Frontal cortex (tissue), 4 donors: ENCODE data around the gene ARHGAP26. TPM values are rescaled to one million over a fixed set of nuclear protein-coding genes. Genes with fewer than 3 reads are reported as not detected.

Experiments
- DNase-seq, 2 donors: peaks; one replicate each; pipeline ENCODE4 v3.0.0; 2012; ENCODE audit warnings: low spot score in 2 of 2
- FAIRE-seq: peaks from 2 replicates; lab custom pipeline; 2012; peaks lifted over from hg19 to GRCh38; lab: Jason Lieb, UNC
- total RNA-seq: library from RNA; depleted of rRNA; stranded (reverse); fragments of >200 nt; gene quantifications from one replicate; pipeline ENCODE4 v1.2.3, GENCODE V29; 2014
- donor health status: control.
- donor health status: control.
- donor health status: control.

Gene ARHGAP26
- total RNA-seq, 1 donor from 2014 or later = 7.3 TPM

DNA sequence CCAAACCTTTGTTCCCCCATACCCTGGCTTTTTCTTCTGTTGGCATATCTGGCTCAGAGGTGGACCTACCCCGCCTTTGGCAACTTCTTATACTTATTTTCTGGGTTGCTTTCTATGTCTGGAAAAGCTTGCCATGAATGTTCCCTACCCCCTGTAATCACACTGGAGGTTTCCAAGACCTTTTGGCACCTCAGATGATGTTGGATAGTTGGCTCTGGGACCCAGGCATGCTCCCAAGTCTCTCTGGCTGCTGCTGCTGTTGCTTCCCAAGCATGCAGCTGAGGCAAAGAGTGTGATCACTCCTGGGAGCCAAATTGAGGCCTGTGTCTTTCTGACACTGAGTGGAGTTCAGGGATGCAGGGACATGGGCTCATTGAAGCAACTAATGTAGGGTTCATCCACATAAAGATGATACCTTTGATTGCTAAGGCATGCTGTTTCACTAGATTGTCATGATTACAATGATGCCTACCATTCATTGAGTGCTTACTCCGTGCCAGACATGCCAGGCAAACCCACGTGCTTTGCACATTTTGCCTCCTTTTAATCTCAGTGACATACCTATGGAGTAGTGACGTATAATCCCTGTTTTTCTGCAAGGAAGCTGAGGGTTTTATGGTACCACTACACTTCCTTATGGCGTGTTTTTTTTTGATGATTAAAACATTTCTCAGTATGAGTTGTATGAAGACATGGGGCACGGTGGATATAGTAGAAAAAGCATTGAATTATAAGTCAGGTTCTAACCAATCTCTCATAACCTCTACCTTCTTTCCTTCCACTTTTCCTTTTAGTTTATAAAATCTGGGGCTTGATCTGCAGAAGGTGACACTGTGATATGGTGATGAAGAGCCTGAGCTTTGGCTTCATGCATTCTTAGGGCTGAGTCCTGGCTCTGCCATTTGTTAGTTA is 73.1 kb downstream of the ARHGAP26 start:
- DNase-seq (no peak), FAIRE-seq (no peak)

DNA sequence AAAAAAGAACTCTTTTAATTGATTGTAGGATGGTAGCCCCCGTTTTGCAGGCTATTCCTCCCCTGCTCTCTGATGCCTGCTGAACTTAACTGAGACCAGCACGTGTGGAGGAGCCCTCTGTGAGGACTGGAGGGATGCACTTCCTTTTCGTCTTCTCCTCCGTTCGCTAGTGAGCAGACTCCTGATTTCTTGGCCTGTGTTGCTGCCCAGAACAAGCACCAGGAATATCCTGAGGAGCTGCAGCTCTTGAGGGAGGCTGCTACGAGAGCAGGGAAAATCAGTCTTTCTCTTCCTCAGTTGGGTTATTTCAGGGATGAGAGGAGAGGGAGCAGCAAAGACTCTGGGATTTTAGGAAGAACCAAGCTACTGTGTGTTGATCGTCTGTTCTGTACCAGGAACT is 74.7 kb downstream of the ARHGAP26 start:
- DNase-seq (no peak), FAIRE-seq (no peak)

DNA sequence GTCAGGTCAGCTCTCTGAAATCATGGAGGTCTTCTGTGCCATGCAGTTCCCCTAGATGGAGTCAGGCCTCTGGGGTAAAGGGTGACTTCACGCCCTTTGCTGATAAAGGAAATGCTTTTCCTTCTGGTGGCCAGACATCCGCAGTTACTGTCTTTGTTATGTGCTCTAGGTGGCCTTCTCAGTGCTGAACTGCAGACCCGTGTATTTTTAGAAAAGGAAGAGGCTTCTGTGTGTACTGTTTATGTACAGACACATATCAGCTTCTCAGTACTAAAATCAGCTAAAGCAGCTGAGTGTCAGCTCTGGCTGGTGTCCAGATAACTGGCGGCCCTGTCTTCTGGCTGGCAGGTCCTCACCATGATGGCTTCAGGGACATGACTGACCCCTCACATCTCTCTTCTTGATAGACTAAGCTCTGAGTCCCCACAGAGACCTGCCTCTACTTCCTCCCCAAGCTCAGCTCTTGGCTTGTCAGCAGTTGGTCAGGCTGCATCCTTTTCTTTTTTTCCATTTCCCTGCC is 75.3 kb downstream of the ARHGAP26 start:
- DNase-seq (no peak), FAIRE-seq (no peak)

DNA sequence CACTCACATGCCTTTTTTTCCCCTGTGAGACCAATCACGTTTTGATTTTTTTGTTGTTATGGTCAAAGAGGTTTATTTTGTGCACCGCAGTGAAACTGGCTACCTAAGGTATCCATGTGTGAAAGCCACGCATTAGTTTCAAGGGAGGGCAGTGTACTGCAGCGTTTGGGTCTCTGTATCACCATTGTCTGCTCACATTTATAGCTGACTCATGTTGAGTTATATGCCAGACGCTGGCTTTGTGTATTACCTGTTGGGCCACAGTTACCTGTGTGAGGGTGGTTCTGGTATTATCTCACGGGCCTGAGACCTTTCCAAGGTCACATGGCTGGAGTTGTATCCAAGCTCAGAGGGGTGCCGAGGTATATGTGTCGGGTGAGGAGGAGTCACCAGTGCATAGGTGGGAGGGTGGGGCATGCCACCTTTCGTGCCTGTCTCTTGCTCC is 75.8 kb downstream of the ARHGAP26 start:
- FAIRE-seq (no peak), DNase-seq (no peak)

DNA sequence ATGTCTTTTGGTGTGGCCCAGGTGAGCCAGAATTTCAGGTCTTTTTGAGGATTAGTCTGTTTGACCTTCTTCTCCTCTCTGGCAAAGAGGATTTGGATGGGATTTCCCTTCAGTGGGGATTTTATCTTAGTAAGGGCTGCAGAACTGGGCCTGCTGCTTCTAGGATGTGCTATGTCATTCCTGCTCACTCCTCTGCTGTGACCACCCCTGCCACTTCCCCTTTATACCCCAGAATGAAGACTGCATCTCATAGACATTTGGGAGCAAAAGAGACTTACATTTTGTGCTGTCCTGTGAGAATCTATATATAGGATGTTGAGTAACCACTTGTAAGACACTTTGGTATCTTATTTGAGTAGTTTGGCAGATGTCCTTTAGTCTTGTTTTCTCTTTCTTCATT is 76.2 kb downstream of the ARHGAP26 start:
- no peak for FAIRE-seq
- DNase-seq = no peak

DNA sequence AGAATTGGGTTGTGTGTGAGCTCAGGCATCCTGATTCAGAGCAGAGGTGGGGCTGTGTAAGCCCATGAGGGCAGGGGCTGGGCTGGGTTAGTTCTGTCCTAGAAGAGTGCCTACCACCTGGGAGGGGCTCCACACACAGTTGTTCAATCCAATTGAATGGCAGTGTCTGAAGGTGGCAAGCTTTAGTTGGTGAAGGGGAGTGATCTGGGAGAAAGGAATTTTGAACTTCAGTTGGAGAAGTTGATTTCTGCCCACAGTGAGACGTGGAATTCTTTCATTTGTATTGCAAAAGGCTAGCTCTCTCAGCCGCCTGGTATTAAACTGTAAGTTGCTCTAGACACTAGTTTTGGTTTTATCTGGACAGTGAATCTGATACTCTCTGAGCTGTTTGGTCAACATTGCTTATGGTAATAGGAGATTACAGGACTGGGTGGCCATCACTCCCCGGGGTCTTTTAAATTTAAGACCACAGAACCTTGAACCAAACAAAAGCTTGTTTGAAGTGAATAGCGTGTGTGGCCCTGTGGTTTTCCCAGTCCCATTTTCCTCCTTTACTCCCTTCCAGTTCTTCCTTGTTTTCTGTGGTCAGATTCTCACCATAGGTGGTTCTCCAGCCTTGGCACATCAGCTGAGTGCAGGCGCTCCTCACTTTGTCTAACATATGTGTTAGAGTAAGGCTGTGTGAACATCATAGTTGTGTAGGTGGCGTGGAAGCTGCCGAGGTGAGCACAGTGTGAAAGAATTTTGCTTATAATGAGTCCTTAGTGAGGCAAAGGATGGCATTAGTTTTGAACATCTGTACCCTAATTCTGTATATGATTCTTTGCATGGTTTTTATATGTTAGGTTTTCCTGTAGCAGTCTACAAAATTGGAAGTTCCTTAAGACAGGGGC is 78.0 kb downstream of the ARHGAP26 start:
- FAIRE-seq (no peak), DNase-seq (no peak)

DNA sequence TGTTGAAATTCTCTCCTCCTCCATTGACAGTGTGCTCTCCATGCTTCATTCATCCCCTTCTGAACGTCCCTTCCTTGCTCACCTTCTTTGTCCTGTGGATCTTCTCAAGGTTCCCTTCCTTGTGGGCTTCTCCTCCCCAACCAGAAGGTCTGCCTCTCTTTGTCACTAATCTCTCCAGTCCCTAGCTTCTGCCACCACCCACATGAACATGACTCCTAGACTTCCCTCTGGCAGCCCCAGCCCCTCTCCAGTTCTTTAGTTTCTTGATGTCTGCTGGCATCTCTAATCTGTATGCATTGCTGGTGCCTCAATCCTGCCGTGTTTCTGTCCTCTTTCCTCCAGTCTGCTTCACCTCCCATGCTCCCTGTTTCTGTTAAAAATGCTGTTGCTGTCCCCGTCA is 79.3 kb downstream of the ARHGAP26 start:
- no peak for FAIRE-seq
- DNase-seq = no peak

DNA sequence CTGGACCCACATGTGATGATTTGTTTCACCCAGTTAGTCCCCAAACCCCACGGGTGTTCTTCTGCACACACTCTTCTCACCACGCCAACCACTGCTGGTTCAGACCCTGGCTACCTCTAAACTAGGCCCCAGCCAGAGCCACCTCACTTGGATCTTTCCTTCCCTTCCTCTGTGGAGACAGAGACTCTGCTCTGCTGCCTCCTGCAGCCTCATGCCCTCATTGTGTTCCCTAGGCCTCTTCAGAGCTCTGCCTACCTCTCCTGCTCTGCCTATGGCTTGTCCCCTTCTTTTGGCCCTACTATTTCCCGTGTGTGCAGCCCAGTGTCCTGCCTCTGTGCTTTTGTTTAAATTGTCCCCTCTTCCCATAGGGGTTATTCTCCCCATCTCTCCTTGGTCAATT is 79.7 kb downstream of the ARHGAP26 start:
- DNase-seq (no peak), FAIRE-seq (no peak)

DNA sequence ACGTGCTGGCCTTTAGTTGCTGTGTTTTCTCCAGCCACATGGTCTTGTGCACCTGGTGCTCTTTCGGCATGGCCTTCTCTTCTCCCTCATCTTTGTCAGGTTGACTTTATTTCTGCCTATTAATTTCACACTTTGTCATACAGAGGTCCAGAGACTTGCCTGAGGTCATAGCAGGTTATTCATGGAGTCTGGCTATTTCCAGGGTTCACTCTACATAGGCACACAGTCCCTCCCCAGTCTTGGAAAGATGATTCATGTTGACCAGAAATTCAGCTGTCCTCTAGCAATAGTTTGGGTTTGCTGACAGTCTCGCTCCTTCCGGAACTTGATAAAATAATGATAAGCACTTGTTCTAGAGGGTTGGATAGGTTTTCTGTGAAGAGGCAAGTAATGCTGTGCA is 81.6 kb downstream of the ARHGAP26 start:
- FAIRE-seq = no peak
- DNase-seq = no peak

DNA sequence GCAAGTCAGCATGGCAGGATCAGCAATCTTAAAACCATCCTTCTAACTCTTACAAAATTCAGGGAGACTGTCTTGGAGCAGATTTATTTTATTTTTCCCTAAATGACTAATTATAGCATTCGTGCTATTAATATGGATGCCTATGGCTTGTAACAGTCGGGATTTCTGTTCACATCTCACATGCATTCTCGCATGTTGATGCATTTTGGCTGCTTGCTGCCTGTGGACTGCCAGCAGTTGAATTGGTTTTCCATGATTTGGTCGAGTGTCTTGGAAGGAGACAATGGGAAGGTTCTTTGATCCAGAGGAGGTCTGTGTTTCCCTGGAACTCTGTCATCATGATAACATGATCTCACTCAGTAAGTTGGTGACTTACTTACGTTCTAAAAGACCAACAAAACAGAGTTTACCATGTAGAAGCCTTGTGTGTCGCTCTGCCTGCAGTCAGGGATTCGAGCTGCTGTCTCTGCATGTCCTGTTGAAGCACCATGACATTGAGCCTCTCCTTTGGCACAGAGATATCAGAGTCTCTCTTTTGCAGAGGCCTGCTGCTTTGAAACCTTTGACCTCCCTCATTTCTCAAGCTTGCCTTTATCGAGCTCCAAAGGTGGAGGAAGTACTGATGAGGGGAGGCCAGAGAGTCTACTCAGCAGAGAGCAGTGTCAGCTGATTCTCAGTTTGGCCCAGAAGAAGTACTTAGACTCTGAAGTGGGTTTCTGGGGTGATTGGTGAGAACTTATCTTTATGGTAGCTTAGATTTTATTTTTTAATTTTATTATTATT is 82.4 kb downstream of the ARHGAP26 start:
- FAIRE-seq (no peak), DNase-seq (no peak)

DNA sequence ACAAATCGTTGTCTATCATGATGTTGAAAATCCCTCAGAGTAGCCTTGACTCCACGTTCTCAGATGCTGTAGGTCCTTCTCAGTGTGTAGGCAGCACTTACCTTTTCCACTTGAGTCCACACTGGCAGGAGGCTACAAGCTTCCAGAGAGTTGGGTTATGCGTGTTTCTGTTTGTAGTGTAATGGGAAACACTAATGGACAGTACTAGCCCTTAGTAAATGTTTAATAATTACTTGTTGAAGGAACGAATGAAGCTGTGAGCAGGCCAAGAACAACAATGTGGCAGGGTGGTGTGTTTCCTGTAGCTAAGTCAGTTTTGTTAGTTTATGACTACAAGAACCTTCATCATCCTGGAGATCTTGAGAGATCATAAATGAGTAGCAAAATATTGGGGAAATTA is 83.5 kb downstream of the ARHGAP26 start:
- DNase-seq (no peak), FAIRE-seq (no peak)

DNA sequence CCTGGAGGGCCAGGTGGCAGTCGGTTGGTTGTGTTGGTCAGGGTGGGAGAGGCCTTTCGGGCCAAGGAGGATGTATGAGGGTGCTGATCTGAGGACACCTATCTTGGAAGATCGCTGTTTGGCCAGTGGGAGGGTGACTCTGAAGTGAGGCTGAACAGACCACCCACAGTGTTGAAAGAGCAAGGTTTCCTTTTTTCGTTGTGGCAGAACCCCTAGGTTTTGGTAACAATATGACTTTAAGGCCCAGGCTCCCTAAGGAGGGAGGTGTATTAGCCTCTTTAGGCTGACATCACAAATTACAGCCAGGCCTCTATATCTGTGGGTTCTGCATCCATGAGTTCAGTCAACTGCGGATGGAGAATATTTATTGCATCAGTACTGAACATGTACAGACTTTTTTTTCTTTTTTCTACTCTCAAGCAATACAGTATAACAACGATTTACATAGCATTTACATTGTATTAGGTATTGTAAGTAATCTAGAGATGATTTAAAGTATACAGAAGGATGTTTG is 86.1 kb downstream of the ARHGAP26 start:
- FAIRE-seq (no peak), DNase-seq (no peak)

DNA sequence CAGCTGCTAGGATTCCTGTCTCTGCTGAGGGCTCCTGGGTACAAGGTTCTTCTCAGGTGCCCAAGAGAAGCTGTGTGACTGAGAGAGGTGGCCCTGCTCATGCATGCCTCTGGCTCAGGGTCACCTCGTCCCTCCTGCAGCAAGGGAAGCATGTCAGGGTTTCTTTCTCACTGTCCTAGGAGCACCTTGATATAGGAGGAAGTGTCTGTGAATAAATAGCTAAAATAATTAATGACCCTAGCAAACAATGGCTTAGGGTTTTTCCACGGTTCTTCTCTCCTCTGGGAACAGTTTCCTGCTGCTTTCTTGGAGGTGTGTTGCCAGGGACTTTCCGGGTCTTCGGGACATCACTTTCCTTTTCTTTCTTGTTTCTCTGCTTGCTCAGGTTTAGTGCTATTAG is 87.2 kb downstream of the ARHGAP26 start:
- FAIRE-seq (no peak), DNase-seq (no peak)

DNA sequence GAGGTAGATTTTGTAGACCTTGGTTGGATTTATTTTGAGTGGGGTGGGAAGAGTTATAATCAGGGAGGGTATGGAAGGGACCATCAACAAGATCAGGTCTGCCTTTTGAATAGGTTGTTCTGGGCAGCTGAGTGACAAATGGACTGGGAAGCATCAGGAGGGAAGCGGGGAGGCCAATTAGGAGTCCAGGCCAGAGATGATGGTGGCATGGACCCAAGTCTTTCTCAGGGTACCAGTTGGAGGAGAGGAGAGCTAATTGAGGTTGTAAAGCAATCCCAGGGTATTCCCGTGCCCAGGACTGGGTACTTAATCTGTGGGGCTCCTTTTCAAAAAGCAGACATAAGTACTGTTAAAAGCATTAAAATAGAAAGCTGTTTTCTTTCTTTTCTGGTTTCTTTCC is 88.9 kb downstream of the ARHGAP26 start:
- FAIRE-seq (no peak), DNase-seq (no peak)

DNA sequence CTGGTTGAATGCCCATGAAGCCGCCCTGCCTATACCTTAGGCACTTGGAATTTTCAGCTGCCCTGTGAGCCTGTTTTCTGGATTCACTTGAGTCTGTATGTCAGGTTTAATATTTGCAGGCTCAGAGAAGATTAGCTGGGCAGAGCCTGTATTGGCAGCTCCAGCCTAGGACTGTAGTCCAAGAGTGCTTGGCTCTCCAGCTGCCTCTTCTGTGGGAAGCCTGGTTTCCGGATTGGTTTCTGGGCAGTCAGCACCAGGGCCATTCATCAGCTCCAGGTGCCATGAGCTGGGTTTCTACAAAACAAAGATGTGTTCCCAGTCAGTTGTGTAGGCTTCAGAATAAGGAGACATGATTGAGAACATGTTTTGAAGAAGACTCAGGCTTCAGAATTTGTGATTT is 90.1 kb downstream of the ARHGAP26 start:
- no peak for DNase-seq
- no peak for FAIRE-seq

DNA sequence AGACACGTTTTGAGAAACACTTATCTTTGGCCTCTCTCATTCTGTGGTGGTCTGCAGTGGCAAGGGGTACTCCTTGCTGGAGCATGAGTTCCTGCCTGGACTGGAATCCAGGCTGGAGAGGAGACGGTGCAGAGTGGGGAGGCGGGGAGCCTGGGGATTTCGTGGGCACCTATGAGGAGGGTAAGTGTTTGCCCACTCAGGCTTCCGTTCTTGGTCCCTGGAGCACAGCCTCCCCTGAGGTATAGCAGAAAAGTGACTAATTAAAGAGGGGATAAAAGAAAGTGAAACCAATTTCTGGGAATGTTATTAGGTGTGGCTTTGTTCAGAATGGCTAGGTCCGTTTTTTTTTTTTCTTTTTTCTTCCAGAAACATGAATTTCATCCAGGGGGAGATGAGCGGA is 90.8 kb downstream of the ARHGAP26 start:
- DNase-seq (no peak), FAIRE-seq (no peak)

DNA sequence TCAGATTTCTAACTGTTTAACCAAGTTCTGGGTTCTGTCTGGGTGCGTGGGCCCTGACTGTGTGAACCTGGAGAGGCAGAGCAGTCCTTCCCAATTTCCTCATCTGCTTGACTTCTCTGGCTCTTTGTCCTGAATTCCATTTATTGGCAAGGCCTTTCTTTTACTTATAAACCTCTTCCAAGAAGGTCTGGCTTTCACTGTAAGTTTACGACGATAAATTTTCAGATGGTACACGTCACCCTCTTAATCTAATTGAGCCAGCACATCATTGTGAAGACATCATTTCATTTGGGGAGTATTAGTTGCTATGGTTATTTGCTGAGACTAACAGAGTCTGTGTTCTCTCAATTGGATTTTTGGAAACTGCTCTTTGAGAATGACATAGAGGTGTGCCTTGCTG is 92.4 kb downstream of the ARHGAP26 start:
- DNase-seq (no peak), FAIRE-seq (no peak)

DNA sequence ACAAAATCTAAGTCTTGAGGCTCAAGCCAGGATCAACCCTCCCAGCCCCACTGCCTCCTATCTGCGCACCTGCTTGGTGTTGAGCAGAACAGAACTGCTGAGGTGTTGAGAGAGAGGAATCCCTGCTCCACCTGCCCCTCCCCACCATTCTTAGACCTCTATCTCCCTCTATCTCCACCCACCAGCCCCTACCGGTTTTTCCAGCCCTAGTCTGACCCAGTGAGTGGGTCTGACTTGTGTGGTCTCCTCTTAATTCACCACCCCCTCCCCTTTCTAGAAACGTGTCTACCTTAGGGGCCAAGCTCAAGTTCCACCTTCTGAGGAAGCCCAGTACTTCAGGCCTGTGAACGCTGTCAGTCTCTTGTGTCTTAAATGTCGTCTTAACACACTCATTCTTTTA is 93.7 kb downstream of the ARHGAP26 start:
- DNase-seq (no peak), FAIRE-seq (no peak)

DNA sequence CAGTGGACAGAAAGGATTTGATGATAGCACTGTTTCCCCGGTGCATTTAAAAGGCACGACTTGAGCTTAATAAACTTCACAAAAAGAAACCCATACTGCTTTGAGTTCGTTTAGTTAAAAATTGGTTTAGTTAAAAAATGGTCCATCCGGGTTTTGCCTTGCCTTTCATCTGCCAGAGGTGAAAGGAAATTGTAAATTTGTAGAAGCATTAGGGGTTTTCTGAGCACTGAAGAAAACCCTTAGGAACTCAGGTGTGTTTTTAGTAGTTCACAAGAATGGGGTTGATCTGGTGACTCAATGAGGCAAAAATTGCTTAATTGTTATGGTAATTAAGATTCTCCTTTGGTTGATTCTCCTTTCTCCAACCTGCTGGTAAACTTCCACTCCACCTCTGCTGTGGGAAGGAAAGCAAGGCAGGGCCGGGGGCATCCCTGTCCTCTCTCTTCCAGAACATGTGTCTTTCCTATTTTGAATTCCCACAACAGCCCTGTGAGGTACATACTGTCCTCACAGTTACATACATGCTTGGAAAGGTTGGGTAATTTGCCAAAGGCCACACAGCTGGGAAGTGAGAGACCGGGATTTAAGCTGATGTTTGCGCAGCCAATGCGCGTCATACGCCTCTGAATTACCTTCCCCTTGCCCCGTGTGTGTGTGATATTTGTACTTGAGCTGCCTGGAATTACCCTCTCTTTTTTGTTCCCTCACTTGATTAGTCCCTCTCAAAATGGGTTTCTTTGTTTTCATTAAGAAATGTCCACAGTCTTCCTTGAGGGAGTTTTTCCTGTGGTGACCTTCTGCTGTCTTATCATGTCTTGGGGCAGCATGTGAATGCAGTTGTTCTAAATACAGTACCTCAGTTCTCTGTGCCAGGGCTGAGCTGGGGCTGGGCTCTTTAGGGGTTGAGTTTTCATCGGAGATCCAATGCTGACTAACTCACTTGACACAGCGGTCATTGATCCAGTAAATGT is 94.4 kb downstream of the ARHGAP26 start:
- DNase-seq = no peak
- no peak for FAIRE-seq
